Measurements from ENCODE around the gene CCL26.
A peak's percentile ranks its signal among the peaks of the same experiment; 100 is the strongest.
"Not testable (repeated sequence)": the region's sequence is repeated elsewhere in the genome, so short reads cannot be mapped to it uniquely, and the experiment has no call there.

The CCL26 gene

GRCh38 chr7:75737856-75738603 lies 34.0 kb downstream of the CCL26 start:
- DNase-seq: no peak

- DNase-seq: no peak
Observed at GRCh38 chr7:75735581-75736350, 36.2 kb downstream of the CCL26 start.

DNA sequence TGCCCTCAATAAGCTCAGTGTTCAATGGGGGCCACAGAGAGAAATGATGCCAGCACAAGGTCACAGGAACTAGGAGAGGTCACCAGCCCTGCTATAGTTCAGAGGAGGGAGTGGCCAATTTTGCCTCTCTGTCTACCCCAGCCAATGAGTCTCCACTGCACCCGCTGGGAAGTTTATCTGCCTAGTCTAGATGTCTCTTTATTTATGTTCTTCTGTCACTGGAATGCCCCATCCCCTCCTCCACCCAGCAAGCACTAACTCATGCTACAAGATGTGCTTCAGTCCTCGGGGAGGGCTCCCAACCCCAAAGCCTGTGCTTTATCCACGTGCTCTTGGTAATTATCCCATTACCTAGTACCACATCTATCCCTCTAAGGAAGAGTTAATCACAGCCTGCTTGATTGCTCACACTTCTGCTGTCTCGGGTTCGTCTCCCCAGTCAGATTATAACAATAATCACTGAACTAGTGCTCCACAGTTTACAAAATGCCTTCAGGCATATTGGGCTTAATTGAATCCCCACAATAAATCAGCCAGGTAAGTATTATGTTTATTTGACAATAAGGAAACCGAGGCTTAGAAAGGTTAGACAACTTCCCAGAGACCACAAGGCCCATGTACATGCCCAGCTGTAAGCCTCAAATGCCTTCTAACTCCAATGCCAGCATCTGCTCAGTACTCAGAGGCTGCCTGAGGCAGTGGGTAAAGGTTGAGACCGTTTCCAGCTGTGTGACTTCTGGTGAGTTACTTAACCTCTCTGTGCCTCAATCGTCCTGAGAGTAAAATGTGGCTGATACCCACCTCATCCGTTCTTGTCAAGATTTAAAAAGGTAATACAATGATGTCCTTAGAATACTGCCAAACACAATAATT lies 37.2 kb downstream of the CCL26 start:
- no peak for DNase-seq

- DNase-seq: peak; percentile 52
Observed at GRCh38 chr7:75732764-75733630, 39.0 kb downstream of the CCL26 start.

DNA sequence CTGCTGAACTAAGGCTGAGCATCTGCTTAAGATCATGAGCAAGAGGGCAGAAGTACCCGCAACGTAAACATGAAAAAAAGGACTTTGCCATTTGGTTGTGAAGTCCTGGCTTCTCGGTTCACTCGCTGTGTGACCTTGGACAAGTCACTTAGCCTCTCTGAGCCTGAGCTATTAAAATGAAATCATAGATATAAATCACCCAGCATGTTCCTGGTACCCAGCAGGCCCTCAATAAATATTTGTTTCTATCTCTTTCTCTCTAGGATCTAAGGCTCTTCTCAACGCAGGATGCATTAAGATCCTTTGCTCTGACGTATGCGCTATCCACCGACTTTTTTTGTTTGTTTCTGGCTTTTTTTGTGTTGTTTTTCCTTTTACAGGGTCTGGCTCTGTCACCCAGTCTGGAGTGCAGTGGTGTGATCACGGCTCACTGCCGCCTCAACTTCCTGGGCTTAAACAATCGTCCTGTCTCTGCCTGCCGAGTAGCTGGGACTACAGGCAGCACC lies 39.9 kb downstream of the CCL26 start:
- no peak for DNase-seq

- DNase-seq: no peak
Observed at GRCh38 chr7:75729851-75730274, 42.1 kb downstream of the CCL26 start.

DNA sequence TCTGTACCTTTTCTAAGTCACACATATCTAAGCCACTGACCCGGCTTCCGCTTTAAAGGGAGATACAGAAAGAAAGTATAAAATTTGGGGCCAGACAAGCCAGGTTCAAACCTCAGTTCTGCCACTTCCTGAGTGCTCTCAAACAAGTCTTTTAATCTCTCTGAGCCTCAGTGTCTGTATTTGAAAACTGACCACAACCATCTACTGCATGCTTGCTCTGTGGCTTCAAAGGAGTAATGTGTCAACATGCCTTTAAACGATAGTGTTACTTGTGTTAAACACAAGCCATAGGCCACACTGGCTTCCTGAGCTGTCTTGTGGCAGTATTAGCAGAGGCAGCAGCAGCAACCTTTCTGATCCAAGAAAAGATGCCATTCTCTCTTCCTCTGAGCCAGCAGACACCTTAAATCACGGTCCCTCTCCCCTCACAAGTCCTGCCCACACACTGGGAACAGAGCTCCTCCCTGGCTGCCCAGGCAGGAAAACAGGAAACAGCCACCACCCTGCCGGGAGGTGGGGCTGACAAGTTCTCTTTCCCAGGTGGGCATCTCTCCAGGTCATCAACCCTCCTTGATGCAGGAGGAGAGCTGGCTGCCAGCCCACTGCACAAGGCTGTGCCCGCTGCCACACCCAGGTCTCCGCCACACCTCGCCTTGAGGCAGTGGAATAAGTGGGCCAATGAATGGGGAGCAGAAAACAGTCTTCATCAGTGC lies 44.0 kb downstream of the CCL26 start:
- DNase-seq: no peak

- not testable (repeated sequence) for DNase-seq
Observed at GRCh38 chr7:75727351-75727750, 44.7 kb downstream of the CCL26 start.

DNA sequence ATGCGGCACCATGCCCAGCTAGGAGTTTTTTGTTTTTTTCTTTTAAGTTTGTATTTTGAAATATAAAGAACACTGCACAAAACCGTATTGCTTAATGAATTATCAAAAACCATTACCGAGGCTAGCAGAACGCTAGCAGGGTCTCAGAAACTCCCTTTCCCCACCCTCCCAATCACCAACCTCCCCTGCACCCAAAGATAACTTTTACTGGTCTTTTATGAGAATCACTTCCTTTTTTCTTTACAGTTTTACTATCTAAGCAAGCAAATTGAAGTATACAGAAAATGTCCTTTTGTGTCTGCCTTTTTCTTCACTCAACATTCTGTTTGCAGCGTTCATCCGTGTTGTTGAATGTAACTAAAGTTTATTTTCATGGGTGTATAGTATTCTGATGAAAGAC lies 46.7 kb downstream of the CCL26 start:
- no peak for DNase-seq

DNA sequence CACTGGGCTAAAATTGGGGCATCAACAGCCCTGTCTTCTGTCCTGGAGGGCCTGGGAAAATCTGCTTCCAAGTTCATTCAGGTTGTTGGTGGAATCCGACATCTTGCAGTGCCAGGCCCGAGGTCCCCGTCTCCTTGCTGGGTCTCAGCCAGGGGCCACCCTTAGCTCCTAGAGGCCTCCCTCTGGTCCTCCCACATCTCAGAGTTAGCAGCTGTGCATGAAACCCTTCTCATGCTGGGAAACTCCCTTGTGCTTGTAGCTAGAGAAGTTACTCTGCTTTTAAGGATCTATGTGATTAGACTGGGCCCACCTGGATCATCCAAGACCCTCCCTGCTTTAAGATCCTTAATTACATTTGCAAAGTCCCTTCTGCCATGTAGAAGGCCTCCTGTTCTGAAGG lies 48.6 kb downstream of the CCL26 start:
- no peak for DNase-seq

DNA sequence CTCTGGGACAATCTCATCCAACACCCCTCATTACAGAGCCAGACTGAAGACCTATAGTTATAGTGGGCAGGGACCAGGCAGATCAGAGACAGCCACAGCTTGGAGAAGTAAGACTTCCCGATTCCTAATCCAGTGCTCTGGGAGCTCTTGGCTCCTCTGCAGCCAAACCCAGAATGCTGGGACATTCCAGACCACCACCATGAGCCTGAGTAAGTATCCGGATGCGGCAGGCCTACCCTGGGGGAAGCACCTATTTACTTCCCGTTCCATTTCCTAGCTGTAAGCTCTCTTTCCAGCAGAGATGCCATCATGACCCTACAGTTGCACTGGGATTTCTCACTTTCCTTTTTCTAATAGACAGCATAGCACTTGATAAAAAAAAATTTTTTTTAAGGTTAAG lies 49.6 kb downstream of the CCL26 start:
- DNase-seq: no peak

DNA sequence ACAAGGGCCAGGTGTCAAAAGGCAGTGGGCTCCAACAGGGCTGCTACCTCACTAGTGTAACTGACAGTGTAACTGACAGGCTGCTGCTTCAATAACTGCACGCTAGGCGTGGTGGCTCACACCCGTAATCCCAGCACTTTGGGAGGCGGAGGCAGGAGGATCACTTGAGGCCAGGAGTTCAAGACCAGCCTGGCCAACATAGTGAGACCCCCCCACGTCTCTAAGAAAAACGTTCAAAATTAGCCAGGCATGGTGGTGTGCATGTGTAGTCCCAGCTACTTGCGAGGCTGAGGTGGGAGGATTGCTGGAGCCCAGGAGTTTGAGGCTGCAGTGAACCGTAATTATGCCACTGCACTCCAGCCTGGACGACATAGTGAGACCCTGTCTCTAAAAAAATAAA lies 50.1 kb downstream of the CCL26 start:
- DNase-seq: not testable (repeated sequence)

DNA sequence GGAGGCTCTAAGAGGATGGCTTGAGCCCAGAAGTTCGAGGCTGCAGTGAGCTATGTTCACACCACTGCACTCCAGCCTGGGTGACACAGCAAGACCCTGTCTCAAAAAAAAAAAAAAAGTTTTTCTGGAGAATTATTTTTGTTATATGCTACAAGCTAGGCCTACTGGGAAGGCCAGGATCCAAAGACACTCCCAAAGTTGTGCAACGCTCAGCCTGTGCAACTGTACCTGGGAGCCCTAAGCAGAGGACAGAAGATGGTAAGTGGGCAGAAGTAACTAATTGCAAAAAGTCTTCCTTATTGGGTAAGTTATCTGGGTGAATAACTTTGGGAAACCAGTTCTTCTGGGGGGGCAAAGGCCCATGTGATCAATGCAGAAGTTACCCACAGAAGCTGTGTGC lies 50.6 kb downstream of the CCL26 start:
- no peak for DNase-seq

DNA sequence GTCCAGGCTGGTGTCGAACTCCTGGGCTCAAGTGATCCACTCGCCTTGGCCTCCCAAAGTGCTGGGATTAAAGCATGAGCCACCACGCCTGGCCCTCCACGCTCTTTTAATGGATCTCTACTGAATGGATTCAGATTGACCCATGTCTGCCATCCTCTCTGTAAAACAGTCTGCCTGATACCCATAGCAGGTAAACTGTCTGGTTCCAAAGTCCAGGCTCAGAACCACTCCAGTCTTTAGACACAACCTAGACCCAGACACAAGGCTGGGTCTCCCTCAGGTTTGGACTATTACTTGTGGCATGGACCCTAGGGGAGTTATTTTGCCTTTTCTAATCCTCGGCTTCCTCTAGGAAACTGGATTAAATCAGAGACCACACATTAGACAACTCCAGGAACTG lies 52.4 kb downstream of the CCL26 start:
- no peak for DNase-seq

Measured in amniotic stem cell (primary cell).